Neural progenitor cell (in vitro differentiated cells): ENCODE results near the gene CATSPER3. TPM values are rescaled to one million over a fixed set of nuclear protein-coding genes. Genes with fewer than 3 reads are reported as not detected.

Experiments
- DNase-seq: peaks from one replicate; pipeline ENCODE4 v3.0.0-alpha.2; 2016; ENCODE audit warnings: low spot score
- H2AFZ ChIP-seq: fragments of 200-600 bp; sonication (generic); replicated peaks from 2 replicates; pipeline ENCODE4 v1.6.1; 2016; ENCODE audit warnings: antibody characterized with exemption
- H3F3A ChIP-seq: fragments of 200-600 bp; sonication (generic); 2 replicates; pipeline ENCODE4 v1.6.1; 2016; ENCODE audit warnings: antibody characterized with exemption, low read depth
- H3K27ac ChIP-seq: fragments of 200-600 bp; sonication (generic); 2 replicates; pipeline ENCODE4 v1.5.1; 2016; ENCODE audit warnings: mild to moderate bottlenecking
- H3K27me3 ChIP-seq: fragments of 200-600 bp; sonication (generic); 2 replicates; pipeline ENCODE4 v1.6.1; 2016; ENCODE audit warnings: mild to moderate bottlenecking, moderate library complexity
- H3K36me3 ChIP-seq: fragments of 200-600 bp; sonication (generic); 2 replicates; pipeline ENCODE4 v1.5.1; 2016
- H3K4me1 ChIP-seq: fragments of 200-600 bp; sonication (generic); 2 replicates; pipeline ENCODE4 v1.6.1; 2016; ENCODE audit warnings: mixed run types
- H3K4me2 ChIP-seq: fragments of 200-600 bp; sonication (generic); 2 replicates; pipeline ENCODE4 v1.6.1; 2016
- H3K4me3 ChIP-seq: fragments of 200-600 bp; sonication (generic); 2 replicates; pipeline ENCODE4 v1.5.1; 2016
- H3K79me2 ChIP-seq: fragments of 200-600 bp; sonication (generic); 2 replicates; pipeline ENCODE4 v1.6.1; 2016; ENCODE audit warnings: low read depth
- H3K9ac ChIP-seq: fragments of 200-600 bp; sonication (generic); 2 replicates; pipeline ENCODE4 v1.6.1; 2016
- H3K9me3 ChIP-seq: fragments of 200-600 bp; sonication (generic); 2 replicates; pipeline ENCODE4 v1.5.1; 2016; ENCODE audit warnings: low read depth
- H4K20me1 ChIP-seq: fragments of 200-600 bp; sonication (generic); 2 replicates; pipeline ENCODE4 v1.6.1; 2016; ENCODE audit warnings: low read depth
- H3K27ac Mint-ChIP-seq: 3 replicates; pipeline ENCODE4 v1.8.0; 2021; ENCODE audit warnings: mixed read lengths
- H3K27me3 Mint-ChIP-seq: 2 replicates; pipeline ENCODE4 v1.8.0; 2022; ENCODE audit warnings: low read depth, mild to moderate bottlenecking, inconsistent platforms, moderate library complexity, mixed read lengths; ENCODE audit not compliant: insufficient read depth
- H3K36me3 Mint-ChIP-seq: 3 replicates; pipeline ENCODE4 v1.8.0; 2021; ENCODE audit warnings: mixed read lengths
- H3K4me1 Mint-ChIP-seq: 3 replicates; pipeline ENCODE4 v1.8.0; 2021; ENCODE audit warnings: mixed read lengths
- H3K4me3 Mint-ChIP-seq: 3 replicates; pipeline ENCODE4 v1.8.0; 2021; ENCODE audit warnings: mild to moderate bottlenecking, moderate library complexity, mixed read lengths
- H3K9me3 Mint-ChIP-seq: 3 replicates; pipeline ENCODE4 v1.8.0; 2020; ENCODE audit warnings: mixed read lengths
- CTCF ChIP-seq: fragments of 200-600 bp; sonication (generic); IDR thresholded peaks from 2 replicates; pipeline ENCODE4 v1.5.1; 2017; ENCODE audit warnings: antibody characterized with exemption, mild to moderate bottlenecking
- EZH2 ChIP-seq: fragments of 200-600 bp; sonication (generic); IDR thresholded peaks from 2 replicates; pipeline ENCODE4 v1.6.1; 2017; ENCODE audit warnings: antibody characterized with exemption, mild to moderate bottlenecking, moderate library complexity
- EZH2phosphoT487 ChIP-seq: fragments of 200-600 bp; sonication (generic); IDR thresholded peaks from 2 replicates; pipeline ENCODE4 v1.6.1; 2017; ENCODE audit warnings: antibody characterized with exemption
- total RNA-seq: library from RNA; depleted of rRNA; stranded (reverse); fragments of >200 nt; gene quantifications from 2 replicates; pipeline ENCODE4 v1.2.3, GENCODE V29; 2015; ENCODE audit warnings: low replicate concordance

CATSPER3 gene
- total RNA-seq, 1 donor from 2014 or later, result not detected

- H3K79me2 ChIP-seq, result no peaks in the 10 kb centered on the region
- H3K9me3 Mint-ChIP-seq, result no peaks in the 10 kb centered on the region
Observed at GRCh38 chr5:135054546-135054945, 86.8 kb downstream of the CATSPER3 start.

GRCh38 chr5:135055396-135055795, 87.7 kb downstream of the CATSPER3 start:
- no peak for TF ChIP-seq EZH2
- no peak for TF ChIP-seq CTCF
- TF ChIP-seq EZH2phosphoT487, result no peak
- Histone ChIP-seq H3K79me2 (no peaks in the 10 kb centered on the region), H4K20me1 (peaks cover 10% of the 10 kb centered on the region), H3K4me1 (peaks cover under 1% of the 10 kb centered on the region), H3K9me3 (no peaks in the 10 kb centered on the region), H2AFZ (no peak overlapping the region), H3F3A (no peaks in the 10 kb centered on the region), H3K36me3 (no peaks in the 10 kb centered on the region), H3K4me3 (no peak overlapping the region), H3K9ac (no peak overlapping the region), H3K27me3 (peaks cover 100% of the 10 kb centered on the region), H3K27ac (no peak overlapping the region), H3K4me2 (no peak overlapping the region)
- Mint-ChIP-seq H3K27me3 (peaks cover 40% of the 10 kb centered on the region), H3K4me3 (no peak overlapping the region), H3K36me3 (no peaks in the 10 kb centered on the region), H3K27ac (no peak overlapping the region), H3K9me3 (no peaks in the 10 kb centered on the region), H3K4me1 (peaks cover 15% of the 10 kb centered on the region)
- no peak for DNase-seq

More at GRCh38 chr5:135054546-135054945, 86.8 kb downstream of the CATSPER3 start:
- H3K4me1 ChIP-seq, result peaks cover 5% of the 10 kb centered on the region
- no peaks in the 10 kb centered on the region for H3F3A ChIP-seq
- H3K36me3 ChIP-seq, result no peaks in the 10 kb centered on the region
- Mint-ChIP-seq H3K36me3 (no peaks in the 10 kb centered on the region), H3K27me3 (peaks cover 42% of the 10 kb centered on the region), H3K27ac (no peak overlapping the region), H3K4me1 (peaks cover 15% of the 10 kb centered on the region), H3K4me3 (no peak overlapping the region)
- H4K20me1 ChIP-seq, result peaks cover 14% of the 10 kb centered on the region
- H3K4me2 ChIP-seq, result no peak overlapping the region
- peaks cover 100% of the 10 kb centered on the region for H3K27me3 ChIP-seq
- DNase-seq, result no peak
- H2AFZ ChIP-seq, result no peak overlapping the region
- no peak overlapping the region for H3K9ac ChIP-seq
- no peak for TF ChIP-seq CTCF
- no peak for TF ChIP-seq EZH2
- TF ChIP-seq EZH2phosphoT487, result no peak
- no peak overlapping the region for H3K4me3 ChIP-seq
- H3K9me3 ChIP-seq, result no peaks in the 10 kb centered on the region
- H3K27ac ChIP-seq, result no peak overlapping the region

- TF ChIP-seq EZH2phosphoT487 (no peak), EZH2 (no peak), CTCF (no peak)
- no peaks in the 10 kb centered on the region for H3F3A ChIP-seq
- H3K36me3 Mint-ChIP-seq, result no peaks in the 10 kb centered on the region
- H3K9ac ChIP-seq, result no peak overlapping the region
- H2AFZ ChIP-seq, result no peak overlapping the region
- peaks cover 100% of the 10 kb centered on the region for H3K27me3 ChIP-seq
- H3K36me3 ChIP-seq, result no peaks in the 10 kb centered on the region
- H3K4me3 ChIP-seq, result no peak overlapping the region
- no peaks in the 10 kb centered on the region for H4K20me1 ChIP-seq
- no peaks in the 10 kb centered on the region for H3K9me3 Mint-ChIP-seq
- no peaks in the 10 kb centered on the region for H3K79me2 ChIP-seq
- no peak overlapping the region for H3K4me3 Mint-ChIP-seq
- H3K27me3 Mint-ChIP-seq, result peaks cover 37% of the 10 kb centered on the region
- H3K27ac Mint-ChIP-seq, result no peak overlapping the region
- H3K27ac ChIP-seq, result no peak overlapping the region
- no peaks in the 10 kb centered on the region for H3K4me1 ChIP-seq
- H3K9me3 ChIP-seq, result no peaks in the 10 kb centered on the region
- no peak overlapping the region for H3K4me2 ChIP-seq
- peaks cover 10% of the 10 kb centered on the region for H3K4me1 Mint-ChIP-seq
- DNase-seq, result no peak
Observed at GRCh38 chr5:135056316-135057030, 88.8 kb downstream of the CATSPER3 start.
